GM21423 (cell line): ENCODE results near the gene GPC6.

Experiments
- ATAC-seq: cut with Tn5 transposase; IDR thresholded peaks from one replicate; pipeline ENCODE4 v1.9.1; 2021; ENCODE audit warnings: mild to moderate bottlenecking, moderate library complexity; ENCODE audit not compliant: unreplicated experiment

The GPC6 gene

GRCh38 chr13:93268327-93269028 is 41.9 kb downstream of the GPC6 start:
- ATAC-seq = no peak

GRCh38 chr13:93270769-93271742 is 44.4 kb downstream of the GPC6 start:
- ATAC-seq = no peak

- ATAC-seq = no peak
These were observed 53.4 kb downstream of the GPC6 start for GRCh38 chr13:93279982-93280381.

GRCh38 chr13:93280688-93281087 is 54.1 kb downstream of the GPC6 start:
- ATAC-seq = no peak

- ATAC-seq = no peak
These were observed 56.6 kb downstream of the GPC6 start for GRCh38 chr13:93283255-93283654.

GRCh38 chr13:93284064-93284463 is 57.5 kb downstream of the GPC6 start:
- no peak for ATAC-seq

- no peak for ATAC-seq
These were observed 59.4 kb downstream of the GPC6 start for GRCh38 chr13:93286047-93286446.

GRCh38 chr13:93289053-93289452 is 62.4 kb downstream of the GPC6 start:
- ATAC-seq = no peak

GRCh38 chr13:93289842-93290241 is 63.2 kb downstream of the GPC6 start:
- no peak for ATAC-seq

- no peak for ATAC-seq
These were observed 63.9 kb downstream of the GPC6 start for GRCh38 chr13:93290503-93290902.

- ATAC-seq = no peak
These were observed 65.8 kb downstream of the GPC6 start for GRCh38 chr13:93292366-93292765.

- no peak for ATAC-seq
These were observed 67.1 kb downstream of the GPC6 start for GRCh38 chr13:93293710-93294109.

GRCh38 chr13:93296584-93296983 is 70.0 kb downstream of the GPC6 start:
- ATAC-seq = no peak

GRCh38 chr13:93298713-93299112 is 72.1 kb downstream of the GPC6 start:
- no peak for ATAC-seq

GRCh38 chr13:93304134-93304533 is 77.5 kb downstream of the GPC6 start:
- ATAC-seq = no peak

- ATAC-seq = no peak
These were observed 78.4 kb downstream of the GPC6 start for GRCh38 chr13:93304868-93305613.

- ATAC-seq = no peak
These were observed 79.3 kb downstream of the GPC6 start for GRCh38 chr13:93305886-93306285.

GRCh38 chr13:93307136-93307535 is 80.5 kb downstream of the GPC6 start:
- ATAC-seq = no peak

- no peak for ATAC-seq
These were observed 81.0 kb downstream of the GPC6 start for GRCh38 chr13:93307651-93308050.

GRCh38 chr13:93309886-93310523 is 83.4 kb downstream of the GPC6 start:
- no peak for ATAC-seq

GRCh38 chr13:93316841-93317240 is 90.2 kb downstream of the GPC6 start:
- no peak for ATAC-seq
